OCI-LY7 (cell line): Measurements from ENCODE around the gene ENO4. TPM values are rescaled to one million over a fixed set of nuclear protein-coding genes. Genes with fewer than 3 reads are reported as not detected.

Experiments
- BruUV-seq: library from RNA; stranded (reverse); fragments of 400-500 nt; replicated peaks from 2 replicates; lab custom pipeline; 2021; lab: Mats Ljungman, UMichigan
- CTCF ChIA-PET: fragments of 300-600 bp; sonication (Branson Sonifier 250); formaldehyde crosslinking; loops from one replicate; lab custom pipeline; 2022; ENCODE audit warnings: antibody characterized with exemption; ENCODE audit not compliant: unreplicated experiment; lab: Charles Lee
- POLR2A ChIA-PET: fragments of 300-600 bp; sonication (Branson Sonifier 250); formaldehyde crosslinking; loops from one replicate; lab custom pipeline; 2022; ENCODE audit warnings: antibody characterized with exemption; lab: Charles Lee
- DNase-seq: peaks from one replicate; pipeline ENCODE4 v3.0.0-alpha.2; 2015; ENCODE audit warnings: low spot score
- H2AFZ ChIP-seq: fragments of 200-600 bp; sonication (generic), shearing (Covaris generic); 2 replicates; pipeline ENCODE4 v1.6.1; 2014; ENCODE audit warnings: mild to moderate bottlenecking, antibody characterized with exemption, low read length, moderate library complexity
- H3K27ac ChIP-seq: fragments of 200-600 bp; sonication (generic); 2 replicates; pipeline ENCODE4 v1.5.1; 2014; ENCODE audit warnings: mixed run types, low read depth, mild to moderate bottlenecking, moderate library complexity, low read length, inconsistent platforms; ENCODE audit not compliant: poor library complexity, severe bottlenecking
- H3K36me3 ChIP-seq: fragments of 200-600 bp; sonication (generic); 2 replicates; pipeline ENCODE4 v1.6.1; 2014; ENCODE audit warnings: mild to moderate bottlenecking, antibody characterized with exemption, low read length, moderate library complexity, mixed read lengths; ENCODE audit not compliant: insufficient read depth
- H3K4me1 ChIP-seq: fragments of 200-600 bp; sonication (generic); 2 replicates; pipeline ENCODE4 v1.5.1; 2014; ENCODE audit warnings: mild to moderate bottlenecking, low read length; ENCODE audit not compliant: insufficient read depth, poor library complexity, severe bottlenecking
- H3K4me2 ChIP-seq: fragments of 200-600 bp; sonication (generic); 2 replicates; pipeline ENCODE4 v1.6.1; 2014; ENCODE audit warnings: mild to moderate bottlenecking, low read length
- H3K4me3 ChIP-seq: fragments of 200-600 bp; sonication (generic); 2 replicates; pipeline ENCODE4 v1.5.1; 2014; ENCODE audit warnings: mild to moderate bottlenecking, low read depth, low read length; ENCODE audit not compliant: poor library complexity, severe bottlenecking
- H3K79me2 ChIP-seq: fragments of 200-600 bp; sonication (generic); 2 replicates; pipeline ENCODE4 v1.6.1; 2016; ENCODE audit warnings: low read depth, mild to moderate bottlenecking, low read length, moderate library complexity, mixed read lengths; ENCODE audit not compliant: insufficient read depth
- H3K9me2 ChIP-seq: fragments of 200-600 bp; sonication (generic); 2 replicates; pipeline ENCODE4 v1.6.1; 2016; ENCODE audit warnings: mild to moderate bottlenecking, low read length, mixed read lengths; ENCODE audit not compliant: insufficient read depth
- H3K9me3 ChIP-seq: fragments of 200-600 bp; sonication (generic); 2 replicates; pipeline ENCODE4 v1.6.1; 2014; ENCODE audit warnings: mild to moderate bottlenecking, mixed run types, low read length, mixed read lengths
- H4K20me1 ChIP-seq: fragments of 200-600 bp; sonication (generic); 2 replicates; pipeline ENCODE4 v1.6.1; 2014; ENCODE audit warnings: mild to moderate bottlenecking, antibody characterized with exemption, low read length, moderate library complexity, mixed read lengths; ENCODE audit not compliant: insufficient read depth
- CTCF ChIP-seq: fragments of 200-600 bp; sonication (generic); conservative IDR thresholded peaks from 2 replicates; pipeline ENCODE4 v1.5.1; 2014; ENCODE audit warnings: mild to moderate bottlenecking, antibody characterized with exemption, low read length, moderate library complexity, mixed read lengths
- EZH2phosphoT487 ChIP-seq: fragments of 200-600 bp; sonication (generic); IDR thresholded peaks from 2 replicates; pipeline ENCODE4 v1.6.1; 2018; ENCODE audit warnings: low read depth, borderline replicate concordance, mild to moderate bottlenecking, mixed run types, antibody characterized with exemption, low read length, moderate library complexity, mixed read lengths
- intact Hi-C: fragments of 100-400 bp; cut with micrococcal nuclease; formaldehyde crosslinking; loops from one replicate; pipeline ENCODE4 v1.10.0; 2022; ENCODE audit not compliant: unreplicated experiment
- total RNA-seq, 2 experiments: library from RNA; depleted of rRNA in 1 of 2; stranded (reverse); fragments of >200 nt in 1 of 2; shearing (Covaris generic) in 1 of 2; gene quantifications; 2 replicates each; pipeline ENCODE4 v1.2.3, GENCODE V29; 2014 to 2022

The ENO4 gene
- total RNA-seq, 2 experiments from 2014 or later, result not detected

- no peaks in the 10 kb centered on the region for H3K79me2 ChIP-seq
- no peaks in the 10 kb centered on the region for H3K9me3 ChIP-seq
- H3K27ac ChIP-seq, result no peak overlapping the region
- CTCF ChIA-PET, result no interaction called here
- no peak for TF ChIP-seq EZH2phosphoT487
- no peak for TF ChIP-seq CTCF
- H3K4me2 ChIP-seq, result no peak overlapping the region
- intact Hi-C loops, result no loop called here
- no peaks in the 10 kb centered on the region for H3K36me3 ChIP-seq
- BruUV-seq, result no TSS peak
- H2AFZ ChIP-seq, result no peak overlapping the region
- no peaks in the 10 kb centered on the region for H3K4me1 ChIP-seq
- POLR2A ChIA-PET, result no interaction called here
- no peaks in the 10 kb centered on the region for H3K9me2 ChIP-seq
- no peak overlapping the region for H3K4me3 ChIP-seq
- no peaks in the 10 kb centered on the region for H4K20me1 ChIP-seq
- no peak for DNase-seq
Observed at GRCh38 chr10:116882639-116883038, 33.3 kb downstream of the ENO4 start.

GRCh38 chr10:116886772-116887171 is 37.5 kb downstream of the ENO4 start:
- no peak overlapping the region for H3K4me3 ChIP-seq
- no peak overlapping the region for H2AFZ ChIP-seq
- DNase-seq, result no peak
- POLR2A ChIA-PET, result no interaction called here
- H3K9me3 ChIP-seq, result no peaks in the 10 kb centered on the region
- H3K79me2 ChIP-seq, result no peaks in the 10 kb centered on the region
- TF ChIP-seq CTCF, result no peak
- no peak for TF ChIP-seq EZH2phosphoT487
- intact Hi-C loops, result no loop called here
- no peak overlapping the region for H3K4me2 ChIP-seq
- no TSS peak for BruUV-seq
- no peaks in the 10 kb centered on the region for H4K20me1 ChIP-seq
- no peak overlapping the region for H3K27ac ChIP-seq
- H3K4me1 ChIP-seq, result no peaks in the 10 kb centered on the region
- CTCF ChIA-PET, result no interaction called here
- no peaks in the 10 kb centered on the region for H3K9me2 ChIP-seq
- no peaks in the 10 kb centered on the region for H3K36me3 ChIP-seq

GRCh38 chr10:116888380-116889055 is 39.2 kb downstream of the ENO4 start:
- no peak overlapping the region for H2AFZ ChIP-seq
- H3K36me3 ChIP-seq, result no peaks in the 10 kb centered on the region
- H4K20me1 ChIP-seq, result no peaks in the 10 kb centered on the region
- H3K9me3 ChIP-seq, result no peaks in the 10 kb centered on the region
- no peak overlapping the region for H3K4me3 ChIP-seq
- no peak overlapping the region for H3K27ac ChIP-seq
- intact Hi-C loops, result no loop called here
- no peak for TF ChIP-seq EZH2phosphoT487
- no peak for TF ChIP-seq CTCF
- ChIA-PET POLR2A (interaction anchor here (0.7 kb wide), 1 partner anchor 95 kb away, joined by 4 read pairs; no protein-coding TSS in a partner anchor), CTCF (no interaction called here)
- no peaks in the 10 kb centered on the region for H3K4me1 ChIP-seq
- no peaks in the 10 kb centered on the region for H3K9me2 ChIP-seq
- BruUV-seq, result no TSS peak
- H3K4me2 ChIP-seq, result no peak overlapping the region
- H3K79me2 ChIP-seq, result no peaks in the 10 kb centered on the region
- no peak for DNase-seq
